NCI-H128 (cell line): ENCODE data around the gene ANKS3.

ENCODE experiments used
- DNase-seq: peaks from one replicate; lab custom pipeline; 2025; ENCODE audit not compliant: unreplicated experiment; lab: John Stamatoyannopoulos, UW

ANKS3 gene

DNA sequence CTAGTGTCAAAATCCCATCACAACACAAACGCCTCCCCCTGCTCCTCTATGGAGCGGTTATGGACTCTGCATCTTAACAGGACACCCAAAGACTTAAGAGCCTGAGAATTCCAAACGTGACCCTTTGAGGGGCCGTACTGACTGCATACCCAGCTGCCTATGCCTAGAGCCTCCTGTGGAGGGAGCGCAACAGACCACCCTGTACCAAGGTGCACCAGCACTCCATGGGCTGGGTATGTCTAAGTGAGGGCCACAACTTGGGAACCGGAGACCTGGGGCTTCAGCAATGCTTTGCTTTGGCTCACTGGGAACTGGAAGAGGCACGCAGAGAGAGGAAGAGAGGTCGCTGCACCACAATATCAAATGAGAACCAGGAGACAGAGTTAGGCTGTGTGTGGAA, 5.4 kb downstream of the ANKS3 start:
- DNase-seq, result no peak

DNA sequence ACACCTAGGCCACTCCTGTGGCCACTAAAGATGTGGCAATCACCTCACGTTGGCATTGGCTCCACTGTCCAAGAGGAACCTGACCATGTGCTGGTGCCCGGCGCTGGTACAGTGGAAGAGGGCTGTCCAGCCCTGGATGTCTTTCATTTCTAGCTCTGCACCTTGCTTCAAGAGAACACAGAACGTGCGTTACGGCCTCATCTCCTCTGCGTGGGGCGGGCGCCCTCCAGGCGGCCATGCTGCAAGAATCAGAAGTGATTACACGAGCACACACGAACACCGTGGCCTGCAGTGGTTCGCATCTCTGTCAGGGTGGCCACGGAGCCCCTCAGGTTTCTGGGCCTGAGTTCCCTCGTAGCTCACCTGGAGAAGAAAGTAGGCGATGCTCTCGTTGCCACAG, 7.5 kb downstream of the ANKS3 start:
- no peak for DNase-seq

DNA sequence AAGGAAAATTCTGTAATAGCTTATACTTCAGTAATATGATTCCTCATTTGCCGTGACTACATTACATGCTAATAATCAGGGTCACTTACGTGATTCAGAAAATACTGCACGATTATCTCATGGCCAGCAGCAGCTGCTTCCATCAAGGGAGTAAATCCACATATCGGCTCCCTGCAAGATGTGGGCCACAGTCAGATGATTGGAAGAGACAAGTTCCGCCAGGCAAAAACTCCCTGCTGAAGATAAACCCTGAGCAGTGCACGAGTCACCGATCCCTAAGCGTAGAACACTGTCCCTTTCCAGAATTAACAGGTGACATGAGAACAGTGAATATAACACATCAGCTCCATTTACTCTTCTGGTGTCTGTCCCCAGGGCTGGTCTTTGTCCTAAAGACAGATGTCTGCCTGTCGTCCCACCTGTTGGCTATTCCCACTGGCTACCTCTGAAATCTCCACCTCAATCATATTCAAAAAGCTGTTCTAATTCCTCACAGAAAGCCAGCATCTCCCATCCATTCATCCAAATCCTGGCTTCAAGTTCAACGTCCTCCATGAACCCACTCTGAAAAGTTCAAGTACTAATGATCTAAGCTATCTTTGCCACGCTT, 9.3 kb downstream of the ANKS3 start:
- DNase-seq, result no peak

DNA sequence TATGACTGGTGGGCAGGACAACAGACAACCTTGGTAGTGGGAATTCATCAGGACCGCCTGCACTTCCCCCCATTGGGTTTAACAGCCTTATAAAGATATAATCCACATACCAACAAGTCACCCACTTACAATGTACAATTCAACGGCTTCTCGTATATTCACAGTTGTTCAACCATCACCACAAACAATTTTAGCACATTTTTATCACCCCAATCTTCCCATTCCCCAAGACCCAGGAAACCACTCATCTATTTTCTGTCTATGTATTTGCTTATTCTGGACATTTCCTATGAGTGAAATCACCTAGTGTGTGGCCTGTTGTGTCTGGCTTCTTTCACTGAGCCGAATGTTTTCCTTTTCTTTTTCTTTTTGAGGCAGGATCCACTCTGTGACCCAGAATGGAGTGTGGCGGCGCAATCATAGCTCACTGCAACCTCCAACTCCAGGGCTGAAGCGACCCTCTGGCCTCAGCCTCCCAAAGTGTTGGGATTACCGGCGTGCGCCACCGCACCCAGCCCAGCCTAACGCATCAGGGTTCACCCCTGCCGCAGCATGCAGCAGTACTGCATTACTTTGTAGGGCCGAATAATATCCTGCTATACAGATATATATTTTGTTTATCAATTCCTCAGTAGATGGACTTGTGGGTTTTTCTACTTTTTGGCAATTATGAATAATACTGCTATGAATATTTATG, 10.9 kb downstream of the ANKS3 start:
- no peak for DNase-seq

DNA sequence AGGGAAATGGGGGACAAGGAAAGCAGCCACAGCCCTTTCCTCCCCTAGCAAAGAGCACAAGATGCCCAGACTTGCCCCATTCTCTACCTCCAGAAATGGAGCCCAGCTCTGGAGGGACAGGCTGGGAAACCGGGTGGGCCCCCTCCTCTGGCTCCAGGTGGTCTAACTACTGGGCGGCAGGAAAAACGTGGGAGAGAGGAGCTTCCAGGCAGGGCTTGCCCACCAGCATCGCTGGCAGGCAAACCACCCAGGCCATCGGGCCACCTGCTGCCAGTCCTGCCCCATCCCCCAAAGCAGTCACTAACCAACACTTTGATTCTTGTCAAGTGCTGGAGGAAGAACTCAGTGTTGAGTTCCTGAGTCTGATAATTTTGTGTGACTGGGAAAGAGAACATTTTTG, 15.6 kb downstream of the ANKS3 start:
- no peak for DNase-seq

DNA sequence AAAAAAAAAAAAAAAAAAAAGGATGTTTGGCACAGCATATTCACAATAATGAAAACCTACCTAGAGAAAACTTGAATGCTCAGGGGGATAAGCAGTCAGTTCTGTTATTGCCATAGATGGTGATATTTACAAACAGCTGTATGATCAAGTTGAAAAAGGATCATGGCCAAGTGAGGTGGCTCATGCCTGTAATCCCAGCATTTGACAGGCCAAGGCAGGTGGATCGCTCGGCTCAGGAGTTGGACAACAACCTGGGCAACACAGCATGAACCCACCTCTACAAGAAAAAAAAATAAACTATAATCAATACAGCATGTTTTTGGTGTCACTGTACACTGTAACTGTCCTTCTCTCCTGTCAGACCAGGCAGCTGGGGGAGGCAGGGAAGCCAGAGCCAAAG, 19.1 kb downstream of the ANKS3 start:
- no peak for DNase-seq

DNA sequence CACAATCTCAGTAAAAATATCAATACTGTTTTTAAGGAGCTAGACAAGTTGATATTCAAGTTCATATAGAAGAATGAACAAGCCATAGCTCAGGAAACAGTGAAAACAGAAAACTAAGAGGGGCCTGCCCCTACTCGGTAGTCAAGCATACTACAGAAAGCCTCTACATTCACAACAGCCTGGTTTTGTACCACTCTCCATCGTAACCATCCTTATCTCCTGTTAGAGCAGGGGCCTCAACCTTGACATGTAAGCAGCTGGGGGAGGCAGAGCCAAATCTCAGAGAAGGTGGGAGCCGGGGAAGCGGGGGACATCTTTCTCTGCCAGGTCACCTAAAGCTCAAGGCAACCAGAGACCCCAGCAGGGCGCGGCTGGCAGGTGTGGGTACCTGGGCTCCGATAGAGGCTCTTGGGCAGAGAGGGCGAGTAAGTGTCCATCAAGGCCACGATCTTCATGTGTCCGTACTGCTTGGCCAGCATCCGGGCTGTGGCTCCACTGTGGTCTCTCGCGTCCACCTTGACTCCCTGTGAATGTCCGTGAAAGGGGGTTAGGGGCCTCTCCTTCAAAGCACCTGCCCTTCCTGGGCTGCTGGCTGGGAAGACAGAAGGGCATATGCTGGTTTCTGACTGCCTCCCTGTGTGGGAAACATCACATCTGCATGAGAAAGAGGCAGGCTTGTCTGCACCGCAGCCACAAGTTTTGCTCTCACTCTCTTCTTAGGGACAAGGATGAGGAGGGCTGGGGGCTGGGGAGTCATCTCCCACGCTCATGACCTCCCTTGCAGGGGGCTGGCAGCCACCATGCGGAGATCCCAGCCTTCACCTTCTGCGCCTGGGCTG, 20.2 kb downstream of the ANKS3 start:
- DNase-seq, result no peak

DNA sequence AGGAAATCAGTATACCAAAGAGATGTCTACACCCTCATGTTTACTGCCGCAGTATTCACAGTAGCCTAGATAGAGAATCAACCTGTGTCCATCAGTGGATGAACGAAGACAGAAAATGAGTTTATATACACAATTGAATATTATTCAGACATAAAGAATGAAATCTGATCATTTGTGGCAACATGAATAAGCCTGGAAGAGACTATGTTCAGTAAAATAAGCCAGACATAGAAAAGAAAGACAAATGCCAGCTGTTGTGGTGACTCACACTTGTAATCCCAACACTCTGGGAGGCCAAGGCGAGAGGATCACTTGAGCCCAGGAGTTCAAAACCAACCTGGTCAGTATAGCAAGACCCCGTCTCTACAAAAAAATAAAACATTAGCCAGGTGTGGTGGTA, 24.6 kb downstream of the ANKS3 start:
- no peak for DNase-seq

DNA sequence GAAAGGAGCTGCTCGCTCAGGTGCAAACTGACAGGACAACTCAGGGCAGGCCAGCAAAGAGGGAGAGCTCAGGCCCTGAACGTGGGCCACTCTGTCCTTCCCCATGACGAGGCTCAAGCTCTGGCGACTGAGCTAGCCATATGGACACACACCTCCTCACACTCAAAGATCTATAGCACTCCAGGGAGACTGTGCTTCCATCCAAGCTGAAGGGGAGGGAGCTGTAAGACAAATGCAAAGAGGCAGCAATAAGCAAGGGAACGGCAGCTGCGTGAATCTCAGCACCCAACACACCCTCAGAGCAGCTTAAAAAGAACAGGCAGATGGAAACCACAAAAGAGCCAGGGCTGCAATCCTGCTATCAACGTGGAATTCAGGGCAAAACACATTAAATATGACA, 27.2 kb downstream of the ANKS3 start:
- DNase-seq, result no peak

DNA sequence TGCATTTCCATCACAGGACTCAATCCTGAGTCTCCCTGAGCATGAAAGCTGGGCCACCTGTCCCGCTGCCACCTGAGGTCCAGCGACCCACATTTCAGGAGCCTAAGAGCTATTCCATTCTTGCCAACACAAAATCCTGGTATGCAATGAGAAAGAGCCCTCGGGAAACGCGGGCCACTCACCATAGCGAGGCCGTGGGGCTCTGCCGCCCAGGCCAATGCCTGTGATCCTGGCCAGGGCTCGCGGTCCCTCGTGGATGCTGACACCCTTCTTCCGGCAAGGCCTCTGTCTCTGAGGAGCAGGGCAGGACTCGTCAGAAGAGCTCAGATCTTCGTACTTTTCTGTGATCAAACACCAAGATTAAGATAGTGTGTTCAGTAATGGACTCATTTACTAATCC, 29.2 kb downstream of the ANKS3 start:
- no peak for DNase-seq

DNA sequence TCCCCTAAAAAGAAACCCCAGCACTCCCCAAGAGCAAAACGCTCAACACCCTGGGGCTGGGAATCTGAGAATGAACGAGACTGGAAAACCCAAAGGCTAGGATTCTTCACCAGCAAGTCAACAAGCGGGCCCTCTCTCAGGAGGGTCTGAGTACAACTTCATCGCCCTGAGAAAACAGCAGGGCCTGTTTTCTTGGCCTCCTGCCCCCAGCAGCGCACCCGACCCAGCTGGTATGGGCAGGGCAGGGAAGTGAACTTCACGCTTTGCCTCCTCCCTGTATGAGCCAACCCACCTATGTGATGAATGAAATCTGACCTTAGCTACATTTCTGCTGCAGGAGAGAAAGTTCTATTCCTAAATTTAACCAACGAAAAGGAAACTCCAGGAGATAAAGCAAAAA, 29.6 kb downstream of the ANKS3 start:
- DNase-seq, result no peak

DNA sequence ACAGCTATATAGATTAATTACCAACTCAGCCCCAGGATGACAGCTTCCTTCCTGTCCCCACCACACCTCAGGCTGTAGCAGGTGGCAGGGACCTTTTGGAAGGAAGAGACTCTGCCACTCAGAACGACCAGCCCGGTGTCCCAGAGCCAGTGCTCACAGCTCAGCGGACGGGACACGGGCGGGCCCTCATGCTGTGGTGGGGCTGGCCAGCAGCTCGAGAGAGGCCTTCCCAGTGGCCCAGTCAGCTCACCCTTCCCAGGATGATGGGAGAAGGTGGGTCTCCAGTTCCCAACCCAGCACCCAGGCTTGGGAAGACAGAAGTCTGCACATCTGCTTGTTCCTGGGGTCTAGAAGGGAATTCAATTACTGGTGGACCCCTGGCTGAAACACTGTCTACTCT, 30.2 kb downstream of the ANKS3 start:
- no peak for DNase-seq

DNA sequence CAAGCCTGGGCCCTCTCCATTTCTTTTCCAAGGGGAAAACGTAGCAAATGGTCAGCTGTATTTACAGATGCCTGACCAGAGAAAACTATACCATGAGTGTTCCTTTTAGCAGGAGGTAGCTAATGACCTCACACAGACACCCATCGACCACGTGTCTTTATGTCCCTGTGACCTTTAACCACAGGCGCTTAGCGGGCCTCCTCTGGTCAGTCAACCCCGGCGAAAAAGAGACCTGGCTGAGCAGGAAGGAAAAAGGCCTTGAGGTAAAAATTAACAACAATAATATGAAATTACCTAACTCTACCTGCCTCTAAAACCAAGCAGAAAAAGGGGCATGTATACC, 31.6 kb downstream of the ANKS3 start:
- DNase-seq, result no peak

DNA sequence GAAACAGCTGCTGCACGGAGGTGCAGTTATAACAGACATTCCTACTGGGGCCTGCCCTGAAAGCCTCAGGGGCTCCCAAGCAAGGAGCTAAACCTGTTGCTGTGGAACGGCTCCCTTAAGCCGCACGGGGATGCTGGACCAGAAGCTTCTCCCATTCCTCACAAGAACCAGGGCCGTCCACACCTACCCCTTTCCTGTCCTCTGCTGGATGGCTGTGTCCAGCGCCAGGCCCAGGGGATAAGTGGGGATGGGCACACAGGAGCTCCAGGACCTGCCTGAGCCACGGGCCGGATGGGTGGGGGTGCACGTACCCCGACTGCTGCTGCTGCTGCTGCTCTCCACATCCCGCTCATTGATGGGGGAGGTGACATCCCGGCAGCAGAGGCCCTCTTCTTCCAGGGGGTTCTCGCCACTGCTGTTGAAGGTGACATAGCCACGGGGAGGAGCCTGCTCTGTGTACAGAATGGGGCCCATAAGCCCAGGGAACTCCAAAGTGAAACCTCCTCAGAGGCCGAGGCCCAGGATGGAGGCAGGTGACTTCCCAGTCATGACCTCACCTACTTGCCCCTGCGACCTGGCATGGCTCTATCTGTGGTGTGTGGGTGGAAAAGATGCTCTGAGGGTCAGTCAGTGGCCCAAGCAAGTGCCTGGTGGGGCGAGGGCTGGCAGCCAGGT, 32.1 kb downstream of the ANKS3 start:
- DNase-seq, result no peak

DNA sequence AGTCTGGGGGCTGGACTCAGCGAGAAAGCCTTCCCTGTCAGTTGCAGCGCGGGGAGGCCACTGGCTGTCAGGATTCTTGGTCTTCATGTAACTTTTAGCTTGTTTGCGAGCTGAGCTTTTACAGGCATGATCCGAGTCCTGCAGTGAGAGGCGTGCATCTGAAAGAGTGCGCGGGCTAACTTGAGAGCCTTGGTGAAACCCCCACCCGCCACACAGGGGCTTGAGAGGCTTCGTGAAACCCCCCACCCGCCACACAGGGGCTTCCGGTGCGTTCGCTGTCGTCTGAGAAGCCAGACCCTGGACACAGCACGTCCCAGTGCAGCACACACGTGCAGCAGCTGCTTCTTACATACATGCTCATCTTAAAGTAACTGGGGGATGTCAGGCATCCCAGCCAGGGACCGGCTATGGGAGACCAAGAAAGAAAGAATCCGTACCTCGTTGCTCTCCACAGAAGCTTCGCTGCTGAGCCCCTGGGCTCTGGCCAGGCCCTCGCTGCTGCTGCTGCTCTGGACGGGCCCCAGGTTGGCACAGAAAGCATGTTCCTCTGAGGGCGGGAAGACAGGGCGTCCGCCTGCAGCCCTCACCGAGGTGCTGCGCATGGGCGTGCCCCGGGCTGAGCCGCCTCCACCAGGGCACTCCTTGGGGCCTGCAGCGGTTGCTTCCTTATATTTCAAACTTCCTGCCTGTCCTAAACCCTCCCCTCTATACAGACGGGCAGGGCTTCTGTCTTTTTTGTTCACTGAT, 32.9 kb downstream of the ANKS3 start:
- no peak for DNase-seq

DNA sequence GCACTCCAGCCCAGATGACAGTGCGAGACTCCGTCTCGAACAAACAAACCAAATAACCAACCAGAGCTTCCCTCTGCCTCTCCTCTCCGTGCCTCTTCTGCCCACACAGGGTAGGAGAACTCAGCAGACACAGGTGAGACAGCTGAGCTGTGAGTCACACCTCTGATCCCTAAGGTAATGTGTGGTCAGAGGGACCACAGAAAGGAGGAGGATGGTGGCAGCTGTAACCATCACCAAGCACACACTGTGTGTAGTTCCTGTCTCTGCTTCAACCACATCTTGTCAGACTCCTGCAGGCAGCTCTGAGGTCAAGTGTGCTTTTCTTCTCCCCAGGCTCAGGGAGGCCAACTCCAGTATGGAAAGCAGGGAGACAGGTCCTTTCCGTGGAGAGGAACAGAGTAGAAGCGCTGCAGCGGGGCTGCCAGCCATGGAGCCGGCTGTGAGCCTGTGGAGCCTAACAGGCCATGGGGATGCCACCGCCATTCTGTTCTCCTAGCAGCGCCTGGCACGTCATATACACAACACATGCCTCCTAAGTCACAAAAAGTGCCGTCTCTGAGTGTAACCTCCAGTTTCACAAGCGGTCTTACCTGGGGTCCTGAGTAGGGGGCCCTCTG, 33.6 kb downstream of the ANKS3 start:
- DNase-seq, result no peak

DNA sequence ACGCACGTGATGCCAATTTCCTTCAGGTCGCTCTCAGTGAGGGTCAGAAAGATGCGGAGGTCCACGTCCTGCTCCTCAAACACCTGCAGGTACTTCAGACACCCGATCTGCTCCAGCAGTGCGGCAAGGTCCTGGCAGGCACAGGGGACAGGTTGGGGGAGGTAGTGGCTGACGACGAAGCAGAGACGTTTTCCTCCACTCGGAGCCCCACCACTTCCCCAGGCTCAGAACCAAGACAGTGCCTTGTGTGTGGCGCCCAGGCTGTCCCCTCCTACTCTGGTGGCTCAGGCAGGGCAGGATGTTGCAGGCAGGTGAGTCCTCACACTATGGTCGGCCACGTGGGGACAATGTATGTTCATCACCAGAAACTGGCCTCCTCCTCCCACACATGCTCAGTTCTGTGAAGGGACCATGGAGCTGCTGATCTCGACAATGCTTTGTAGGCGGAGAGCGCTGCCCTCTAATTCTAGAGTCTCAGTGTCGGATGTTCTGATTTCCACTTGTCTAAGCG, 35.0 kb downstream of the ANKS3 start:
- no peak for DNase-seq

DNA sequence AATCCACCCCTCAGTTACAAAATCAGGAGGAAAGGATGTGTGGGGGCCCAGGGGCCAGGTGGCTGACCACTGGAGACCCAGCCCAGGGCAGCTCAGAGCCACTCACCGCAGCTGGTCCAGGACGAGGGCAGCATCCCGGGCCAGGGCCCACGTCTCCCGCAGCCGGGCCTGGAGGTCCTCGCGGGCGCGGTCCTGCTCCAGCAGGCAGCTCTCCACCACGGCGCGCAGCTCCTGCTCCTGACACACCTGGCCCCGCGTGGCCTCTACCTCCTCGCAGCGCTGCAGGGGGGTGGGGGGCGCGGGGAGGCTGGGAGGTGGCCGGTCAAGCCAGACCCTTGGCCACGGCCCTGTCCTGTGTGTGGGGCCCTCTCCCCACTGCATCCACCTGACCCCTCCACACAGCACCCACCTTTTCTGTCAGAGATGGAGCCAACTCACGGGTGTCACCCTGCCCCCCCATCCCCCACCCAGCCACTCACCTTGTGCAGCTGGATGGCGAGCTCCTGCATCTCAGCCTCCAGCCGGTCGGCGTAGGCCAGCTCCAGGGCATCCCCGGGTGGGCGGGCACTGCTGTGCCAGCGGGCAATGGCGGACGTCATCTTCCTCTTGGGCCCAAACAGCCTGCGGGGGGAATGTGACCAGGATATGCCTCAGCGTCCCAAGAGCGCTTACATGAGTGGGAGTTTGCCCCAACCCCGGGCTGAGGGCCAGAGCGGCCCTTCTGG, 35.6 kb downstream of the ANKS3 start:
- DNase-seq, result no peak

DNA sequence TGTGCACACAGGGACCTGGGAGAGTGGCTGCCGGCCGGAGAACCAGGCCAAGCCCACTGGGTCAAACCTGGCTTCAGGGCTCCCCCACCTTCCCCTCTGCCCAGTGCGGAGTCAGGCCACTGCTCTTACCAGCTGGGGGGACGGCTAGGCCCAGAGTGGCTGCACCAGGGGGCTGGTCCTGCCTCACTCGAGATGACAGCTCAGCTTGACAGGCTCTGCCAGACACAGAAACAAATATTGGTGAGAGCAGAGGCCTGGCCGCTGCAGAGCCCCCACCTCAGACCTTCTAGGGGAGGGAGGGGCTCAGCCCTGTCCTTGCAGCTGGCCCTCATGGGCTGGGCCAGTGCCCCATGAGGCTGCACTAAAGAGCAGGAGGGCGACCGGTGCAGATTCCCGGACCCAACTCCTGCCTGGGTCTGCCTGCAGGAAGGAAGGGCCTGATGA, 36.2 kb downstream of the ANKS3 start:
- no peak for DNase-seq
